K562 (cell line): ENCODE data around the gene SLC44A2. TPM values are rescaled to one million over a fixed set of nuclear protein-coding genes. Genes with fewer than 3 reads are reported as not detected.

Experiments used
- ARHGAP35 ChIP-seq: fragments of 450-650 bp; IDR thresholded peaks from 2 replicates; pipeline ENCODE4 v1.6.1; 2018; ENCODE audit not compliant: partially characterized antibody
- ARID1B ChIP-seq: fragments of 450-650 bp; IDR thresholded peaks from 2 replicates; pipeline ENCODE4 v1.6.1; 2016; ENCODE audit warnings: antibody characterized with exemption, mild to moderate bottlenecking, inconsistent platforms
- ARNT ChIP-seq, 2 experiments: fragments of 450-650 bp; IDR thresholded peaks; 2 replicates each; pipeline ENCODE4 v1.6.1; 2016; ENCODE audit warnings: mild to moderate bottlenecking in 1 of 2
- BDP1 ChIP-seq: IDR thresholded peaks from 3 replicates; pipeline ENCODE4 v1.6.1; 2011; ENCODE audit not compliant: insufficient read length, insufficient read depth
- COPS2 ChIP-seq: fragments of 450-650 bp; conservative IDR thresholded peaks from 2 replicates; pipeline ENCODE4 v1.6.1; 2016; ENCODE audit warnings: mild to moderate bottlenecking, moderate library complexity
- E2F4 ChIP-seq: sonication (generic); formaldehyde crosslinking; IDR thresholded peaks from 2 replicates; pipeline ENCODE4 v1.8.0; 2022; ENCODE audit warnings: mild to moderate bottlenecking, low read depth, missing genetic modification reagents
- HDAC8 ChIP-seq: fragments of 450-650 bp; IDR thresholded peaks from 2 replicates; pipeline ENCODE4 v1.6.1; 2016; ENCODE audit warnings: mild to moderate bottlenecking, missing genetic modification characterization, moderate library complexity, missing compliant biosample characterization
- HLTF ChIP-seq: fragments of 450-650 bp; IDR thresholded peaks from 2 replicates; pipeline ENCODE4 v1.6.1; 2016
- HSF4 ChIP-seq: fragments of 250-450 bp; sonication (Bioruptor Pico); IDR thresholded peaks from 2 replicates; pipeline ENCODE4 v2.1.2; 2022; ENCODE audit warnings: mild to moderate bottlenecking, moderate library complexity, borderline replicate concordance
- ID3 ChIP-seq, 2 experiments: fragments of 250-450 bp in 1 of 2; fragments of 450-650 bp in 1 of 2; sonication (Bioruptor Pico) in 1 of 2; IDR thresholded peaks; 2 replicates each; pipeline versions ENCODE4 v1.6.1 to v1.8.0; 2016 to 2021; ENCODE audit warnings: mild to moderate bottlenecking in 2 of 2, moderate library complexity in 2 of 2, missing compliant biosample characterization in 1 of 2, missing genetic modification characterization in 1 of 2
- LEF1 ChIP-seq: fragments of 450-650 bp; IDR thresholded peaks from 2 replicates; pipeline ENCODE4 v1.6.1; 2016; ENCODE audit warnings: mild to moderate bottlenecking
- MEF2D ChIP-seq: conservative IDR thresholded peaks from 2 replicates; pipeline ENCODE4 v1.6.1; 2016; ENCODE audit warnings: low read depth, missing genetic modification characterization, missing compliant biosample characterization
- NR2C2 ChIP-seq, 2 experiments: fragments of 200-800 bp in 1 of 2; sonication (Bioruptor generic) in 1 of 2; sonication (generic) in 1 of 2; formaldehyde crosslinking in 1 of 2; IDR thresholded peaks; 2 replicates each; pipeline versions ENCODE4 v1.6.1 to v1.8.0; 2016 to 2022; ENCODE audit warnings: mild to moderate bottlenecking in 1 of 2, missing compliant biosample characterization in 1 of 2, missing genetic modification characterization in 1 of 2, missing genetic modification reagents in 1 of 2
- SP1 ChIP-seq: sonication (generic); formaldehyde crosslinking; IDR thresholded peaks from 2 replicates; pipeline ENCODE4 v1.8.1; 2022; ENCODE audit warnings: mild to moderate bottlenecking, missing genetic modification reagents
- SREBF2 ChIP-seq: sonication (generic); formaldehyde crosslinking; IDR thresholded peaks from 2 replicates; pipeline ENCODE4 v1.4.0; 2020; ENCODE audit warnings: mild to moderate bottlenecking, missing genetic modification reagents
- STAG1 ChIP-seq: sonication (generic); formaldehyde crosslinking; IDR thresholded peaks from 2 replicates; pipeline ENCODE4 v1.5.0; 2020; ENCODE audit warnings: missing genetic modification reagents, borderline replicate concordance
- SUPT5H ChIP-seq: fragments of 450-650 bp; IDR thresholded peaks from 2 replicates; pipeline ENCODE4 v1.6.1; 2016
- ZNF175 ChIP-seq: fragments of 200-800 bp; sonication (Bioruptor generic); IDR thresholded peaks from 2 replicates; pipeline ENCODE4 v1.6.1; 2016; ENCODE audit warnings: low read depth, mild to moderate bottlenecking, missing genetic modification characterization, missing compliant biosample characterization
- ZNF668 ChIP-seq: fragments of 250-450 bp; sonication (Bioruptor Pico); IDR thresholded peaks from 2 replicates; pipeline ENCODE4 v1.8.0; 2022; ENCODE audit warnings: mild to moderate bottlenecking, inconsistent platforms
- ZNF79 ChIP-seq: fragments of 250-450 bp; sonication (Bioruptor Pico); IDR thresholded peaks from 2 replicates; pipeline ENCODE4 v1.4.0; 2020; ENCODE audit warnings: low read depth, mild to moderate bottlenecking, moderate library complexity
- polyA plus RNA-seq, 8 experiments: library from polyadenylated mRNA; depleted of rRNA in 4 of 8; stranded (reverse) in 5 of 8; unstranded in 3 of 8; fragments of >200 nt; fragmentation: Nextera tagmentation in 2 of 8; fragmentation: Illumina TruSeq in 1 of 8; extraction: Ambion mirVana in 2 of 8; extraction: Trizol in 1 of 8; gene quantifications; 2 replicates each; pipeline versions ENCODE4 v1.2.1 to v1.2.3, GENCODE V29; 2011 to 2014; ENCODE audit warnings: inconsistent platforms in 1 of 8, missing spikeins in 1 of 8
- total RNA-seq, 7 experiments: library from RNA; depleted of rRNA in 6 of 7; stranded (reverse); fragments of >200 nt in 6 of 7; fragmentation: Illumina TruSeq in 2 of 7; extraction: Trizol in 2 of 7; gene quantifications; 2 replicates each; pipeline versions ENCODE4 v1.2.1 to v1.2.3, GENCODE V29; 2011 to 2021; ENCODE audit warnings: low replicate concordance in 1 of 7
- TF ChIP-seq, protein P1 (sequence below): fragments of 450-650 bp; conservative IDR thresholded peaks from 2 replicates; pipeline ENCODE4 v1.6.1; 2016; ENCODE audit warnings: missing genetic modification characterization, low read depth, mild to moderate bottlenecking, missing compliant biosample characterization, moderate library complexity
- TF ChIP-seq, protein P2 (sequence below): fragments of 450-650 bp; IDR thresholded peaks from 2 replicates; pipeline ENCODE4 v1.6.1; 2016; ENCODE audit warnings: low read depth, mild to moderate bottlenecking, moderate library complexity
- TF ChIP-seq, protein P3 (sequence below): sonication (generic); formaldehyde crosslinking; IDR thresholded peaks from 2 replicates; pipeline ENCODE4 v1.8.1; 2023; ENCODE audit warnings: mild to moderate bottlenecking, missing genetic modification reagents

The SLC44A2 gene
- total and polyA plus RNA-seq, 9 of the 15 experiments (the other 6 are each of a cell fraction or from before 2014, with no cell fraction given): 1.1 to 34.2 (median 8.1) TPM

DNA sequence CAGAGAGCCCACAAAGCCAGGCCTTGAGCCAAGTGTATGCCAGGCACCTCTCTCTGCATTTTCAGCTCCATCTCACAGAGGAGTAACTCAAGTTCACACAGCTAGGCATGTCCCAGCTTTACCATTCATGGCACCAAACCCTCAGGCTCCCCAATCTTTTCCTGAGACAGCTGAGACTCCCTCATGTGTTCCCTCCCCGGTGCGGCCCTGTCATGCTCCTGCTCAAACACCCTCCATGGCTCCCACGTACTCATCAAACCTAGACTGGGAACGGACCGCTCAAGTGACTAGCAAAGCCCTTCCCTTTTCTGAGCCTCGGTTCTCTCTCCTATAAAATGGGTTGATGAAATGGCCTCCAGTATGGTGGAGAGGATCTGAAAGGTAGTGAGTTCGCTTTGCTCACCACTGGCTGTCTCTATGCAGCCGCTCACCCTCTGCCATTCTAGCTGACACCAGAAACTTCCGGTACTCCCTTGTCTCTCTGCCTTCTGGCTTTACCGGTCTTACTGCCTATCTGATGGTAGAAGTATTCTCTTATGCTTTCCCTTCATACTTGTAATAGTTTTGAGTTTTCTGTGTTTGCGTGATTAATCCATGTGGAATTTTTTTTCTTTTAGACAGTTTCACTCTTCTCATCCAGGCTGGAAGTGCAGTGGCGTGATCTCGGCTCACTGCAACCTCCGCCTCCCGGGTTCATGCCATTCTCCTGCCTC lies 7.8 kb upstream of the SLC44A2 start (continued):
- no peak for TF ChIP-seq SREBF2 (CRISPR knock-in tag)
- TF ChIP-seq ARHGAP35: peak; percentile 68
- TF ChIP-seq STAG1: no peak
- TF ChIP-seq, protein P1, sequence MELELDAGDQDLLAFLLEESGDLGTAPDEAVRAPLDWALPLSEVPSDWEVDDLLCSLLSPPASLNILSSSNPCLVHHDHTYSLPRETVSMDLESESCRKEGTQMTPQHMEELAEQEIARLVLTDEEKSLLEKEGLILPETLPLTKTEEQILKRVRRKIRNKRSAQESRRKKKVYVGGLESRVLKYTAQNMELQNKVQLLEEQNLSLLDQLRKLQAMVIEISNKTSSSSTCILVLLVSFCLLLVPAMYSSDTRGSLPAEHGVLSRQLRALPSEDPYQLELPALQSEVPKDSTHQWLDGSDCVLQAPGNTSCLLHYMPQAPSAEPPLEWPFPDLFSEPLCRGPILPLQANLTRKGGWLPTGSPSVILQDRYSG: no peak
- peak; percentile 37; the same call in 1 of the 2 replicates for TF ChIP-seq E2F4 (CRISPR knock-in tag)
- TF ChIP-seq HSF4 (CRISPR knock-in tag): peak; percentile 59; the same call in 1 of the 2 replicates
- 0 out of 2 replicates have a peak, but pooled peaks have one; percentile 37 for TF ChIP-seq HDAC8
- peak; percentile 49; the same call in 1 of the 2 replicates for TF ChIP-seq ZNF175 (CRISPR knock-in tag)
- peak; percentile 34; the same call in 1 of the 2 replicates for TF ChIP-seq NR2C2 (CRISPR knock-in tag; IDR thresholded peaks at IDR 0.05)
- no peak for TF ChIP-seq NR2C2 (tag; IDR thresholded peaks at IDR 0.05)
- TF ChIP-seq HLTF: peak; percentile 42; the same call in 1 of the 2 replicates
- no peak for TF ChIP-seq ZNF79 (CRISPR knock-in tag)
- no peak for TF ChIP-seq ID3 (CRISPR knock-in tag; IDR thresholded peaks at IDR 0.05)
- TF ChIP-seq ID3 (tag; IDR thresholded peaks at IDR 0.05): peak; percentile 65; the same call in 1 of the 2 replicates
- TF ChIP-seq MEF2D (tag): peak; percentile 25; the same call in 1 of the 2 replicates
- TF ChIP-seq, protein P2, sequence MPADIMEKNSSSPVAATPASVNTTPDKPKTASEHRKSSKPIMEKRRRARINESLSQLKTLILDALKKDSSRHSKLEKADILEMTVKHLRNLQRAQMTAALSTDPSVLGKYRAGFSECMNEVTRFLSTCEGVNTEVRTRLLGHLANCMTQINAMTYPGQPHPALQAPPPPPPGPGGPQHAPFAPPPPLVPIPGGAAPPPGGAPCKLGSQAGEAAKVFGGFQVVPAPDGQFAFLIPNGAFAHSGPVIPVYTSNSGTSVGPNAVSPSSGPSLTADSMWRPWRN: no peak
- peak; percentile 14; the same call in 1 of the 2 replicates for TF ChIP-seq LEF1
- TF ChIP-seq COPS2: no peak
- TF ChIP-seq, protein P3, sequence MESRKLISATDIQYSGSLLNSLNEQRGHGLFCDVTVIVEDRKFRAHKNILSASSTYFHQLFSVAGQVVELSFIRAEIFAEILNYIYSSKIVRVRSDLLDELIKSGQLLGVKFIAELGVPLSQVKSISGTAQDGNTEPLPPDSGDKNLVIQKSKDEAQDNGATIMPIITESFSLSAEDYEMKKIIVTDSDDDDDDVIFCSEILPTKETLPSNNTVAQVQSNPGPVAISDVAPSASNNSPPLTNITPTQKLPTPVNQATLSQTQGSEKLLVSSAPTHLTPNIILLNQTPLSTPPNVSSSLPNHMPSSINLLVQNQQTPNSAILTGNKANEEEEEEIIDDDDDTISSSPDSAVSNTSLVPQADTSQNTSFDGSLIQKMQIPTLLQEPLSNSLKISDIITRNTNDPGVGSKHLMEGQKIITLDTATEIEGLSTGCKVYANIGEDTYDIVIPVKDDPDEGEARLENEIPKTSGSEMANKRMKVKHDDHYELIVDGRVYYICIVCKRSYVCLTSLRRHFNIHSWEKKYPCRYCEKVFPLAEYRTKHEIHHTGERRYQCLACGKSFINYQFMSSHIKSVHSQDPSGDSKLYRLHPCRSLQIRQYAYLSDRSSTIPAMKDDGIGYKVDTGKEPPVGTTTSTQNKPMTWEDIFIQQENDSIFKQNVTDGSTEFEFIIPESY (CRISPR knock-in tag): peak; percentile 71
- TF ChIP-seq BDP1: no peak
- no peak for TF ChIP-seq ZNF668 (CRISPR knock-in tag)
- TF ChIP-seq SUPT5H: no peak
- TF ChIP-seq ARNT (IDR thresholded peaks at IDR 0.05): peak; percentile 21 to 32; a peak in 1 of 4 replicates
- peak; percentile 68 for TF ChIP-seq SP1 (CRISPR knock-in tag)
- no peak for TF ChIP-seq ARID1B
